HUES6 (cell line): Measurements from ENCODE around the gene TRAPPC10.
"Not testable (repeated sequence)": the region's sequence is repeated elsewhere in the genome, so short reads cannot be mapped to it uniquely, and the experiment has no call there.

Experiments
- H3K27ac ChIP-seq: 2 replicates; pipeline ENCODE4 v1.7.0; 2013; ENCODE audit warnings: low read depth, mild to moderate bottlenecking, low read length, inconsistent platforms
- H3K27me3 ChIP-seq: 2 replicates; pipeline ENCODE4 v1.6.1; 2013; ENCODE audit warnings: low read length; ENCODE audit not compliant: control insufficient read depth, insufficient read depth
- H3K36me3 ChIP-seq: 2 replicates; pipeline ENCODE4 v1.6.1; 2013; ENCODE audit warnings: low read length; ENCODE audit not compliant: control insufficient read depth, insufficient read depth
- H3K4me1 ChIP-seq: 2 replicates; pipeline ENCODE4 v1.6.1; 2013; ENCODE audit warnings: low read length; ENCODE audit not compliant: control insufficient read depth, insufficient read depth
- H3K4me3 ChIP-seq: 2 replicates; pipeline ENCODE4 v1.5.1; 2013; ENCODE audit warnings: low read depth, low read length
- H3K9ac ChIP-seq: one replicate; pipeline ENCODE4 v1.6.1; 2013; ENCODE audit warnings: mild to moderate bottlenecking, low read length
- H3K9me3 ChIP-seq: 2 replicates; pipeline ENCODE4 v1.6.1; 2013; ENCODE audit warnings: low read depth, low read length; ENCODE audit not compliant: control insufficient read depth, insufficient read depth

Gene TRAPPC10

GRCh38 chr21:44142470-44142869 is 130.4 kb downstream of the TRAPPC10 start:
- not testable (repeated sequence) for H3K4me1 ChIP-seq, H3K27ac ChIP-seq, H3K27me3 ChIP-seq, H3K4me3 ChIP-seq, H3K36me3 ChIP-seq, H3K9ac ChIP-seq, H3K9me3 ChIP-seq

- H3K4me1 ChIP-seq, H3K4me3 ChIP-seq, H3K9ac ChIP-seq, H3K27me3 ChIP-seq, H3K9me3 ChIP-seq, H3K36me3 ChIP-seq, H3K27ac ChIP-seq: not testable (repeated sequence)
Measured at GRCh38 chr21:44143380-44143779, 131.3 kb downstream of the TRAPPC10 start.

- H3K36me3 ChIP-seq, H3K9ac ChIP-seq, H3K9me3 ChIP-seq, H3K4me3 ChIP-seq, H3K4me1 ChIP-seq, H3K27ac ChIP-seq, H3K27me3 ChIP-seq: not testable (repeated sequence)
Measured at GRCh38 chr21:44143996-44144395, 131.9 kb downstream of the TRAPPC10 start.

GRCh38 chr21:44144784-44145602 is 132.9 kb downstream of the TRAPPC10 start:
- not testable (repeated sequence) for H3K9ac ChIP-seq, H3K4me3 ChIP-seq, H3K9me3 ChIP-seq, H3K36me3 ChIP-seq, H3K27me3 ChIP-seq, H3K27ac ChIP-seq, H3K4me1 ChIP-seq

- not testable (repeated sequence) for H3K27me3 ChIP-seq, H3K9me3 ChIP-seq, H3K9ac ChIP-seq, H3K4me1 ChIP-seq, H3K36me3 ChIP-seq, H3K27ac ChIP-seq, H3K4me3 ChIP-seq
Measured at GRCh38 chr21:44145616-44146015, 133.5 kb downstream of the TRAPPC10 start.

- H3K36me3 ChIP-seq, H3K27ac ChIP-seq, H3K4me3 ChIP-seq, H3K27me3 ChIP-seq, H3K9me3 ChIP-seq, H3K4me1 ChIP-seq, H3K9ac ChIP-seq: not testable (repeated sequence)
Measured at GRCh38 chr21:44147108-44147507, 135.0 kb downstream of the TRAPPC10 start.

- not testable (repeated sequence) for H3K9me3 ChIP-seq, H3K4me1 ChIP-seq, H3K4me3 ChIP-seq, H3K27ac ChIP-seq, H3K9ac ChIP-seq, H3K27me3 ChIP-seq, H3K36me3 ChIP-seq
Measured at GRCh38 chr21:44150255-44150654, 138.1 kb downstream of the TRAPPC10 start.

GRCh38 chr21:44153214-44153888 is 141.2 kb downstream of the TRAPPC10 start:
- H3K4me3 ChIP-seq, H3K9me3 ChIP-seq, H3K27ac ChIP-seq, H3K27me3 ChIP-seq, H3K9ac ChIP-seq, H3K36me3 ChIP-seq, H3K4me1 ChIP-seq: not testable (repeated sequence)

- H3K36me3 ChIP-seq, H3K9me3 ChIP-seq, H3K4me3 ChIP-seq, H3K27me3 ChIP-seq, H3K4me1 ChIP-seq, H3K9ac ChIP-seq, H3K27ac ChIP-seq: not testable (repeated sequence)
Measured at GRCh38 chr21:44153889-44154228, 141.8 kb downstream of the TRAPPC10 start.

GRCh38 chr21:44154816-44155230 is 142.7 kb downstream of the TRAPPC10 start:
- H3K27ac ChIP-seq, H3K9me3 ChIP-seq, H3K9ac ChIP-seq, H3K4me3 ChIP-seq, H3K27me3 ChIP-seq, H3K36me3 ChIP-seq, H3K4me1 ChIP-seq: not testable (repeated sequence)

- H3K4me1 ChIP-seq, H3K9me3 ChIP-seq, H3K9ac ChIP-seq, H3K27ac ChIP-seq, H3K36me3 ChIP-seq, H3K27me3 ChIP-seq, H3K4me3 ChIP-seq: not testable (repeated sequence)
Measured at GRCh38 chr21:44155231-44155993, 143.3 kb downstream of the TRAPPC10 start.
